Stimulated activated CD4-positive, alpha-beta T cell treated with anti-CD3 and anti-CD28 coated beads, TNF-alpha, amount 100 ng/mL, for 1 hour (primary cell): ENCODE results near the gene BBS5.
"Not testable (repeated sequence)": the region's sequence is repeated elsewhere in the genome, so short reads cannot be mapped to it uniquely, and the experiment has no call there.

ENCODE experiments used
- DNase-seq, 3 donors: peaks; one replicate each; pipeline ENCODE4 v3.0.0-alpha.2; 2020; ENCODE audit warnings: low read depth in 3 of 3, low spot score in 1 of 3

BBS5 gene

DNA sequence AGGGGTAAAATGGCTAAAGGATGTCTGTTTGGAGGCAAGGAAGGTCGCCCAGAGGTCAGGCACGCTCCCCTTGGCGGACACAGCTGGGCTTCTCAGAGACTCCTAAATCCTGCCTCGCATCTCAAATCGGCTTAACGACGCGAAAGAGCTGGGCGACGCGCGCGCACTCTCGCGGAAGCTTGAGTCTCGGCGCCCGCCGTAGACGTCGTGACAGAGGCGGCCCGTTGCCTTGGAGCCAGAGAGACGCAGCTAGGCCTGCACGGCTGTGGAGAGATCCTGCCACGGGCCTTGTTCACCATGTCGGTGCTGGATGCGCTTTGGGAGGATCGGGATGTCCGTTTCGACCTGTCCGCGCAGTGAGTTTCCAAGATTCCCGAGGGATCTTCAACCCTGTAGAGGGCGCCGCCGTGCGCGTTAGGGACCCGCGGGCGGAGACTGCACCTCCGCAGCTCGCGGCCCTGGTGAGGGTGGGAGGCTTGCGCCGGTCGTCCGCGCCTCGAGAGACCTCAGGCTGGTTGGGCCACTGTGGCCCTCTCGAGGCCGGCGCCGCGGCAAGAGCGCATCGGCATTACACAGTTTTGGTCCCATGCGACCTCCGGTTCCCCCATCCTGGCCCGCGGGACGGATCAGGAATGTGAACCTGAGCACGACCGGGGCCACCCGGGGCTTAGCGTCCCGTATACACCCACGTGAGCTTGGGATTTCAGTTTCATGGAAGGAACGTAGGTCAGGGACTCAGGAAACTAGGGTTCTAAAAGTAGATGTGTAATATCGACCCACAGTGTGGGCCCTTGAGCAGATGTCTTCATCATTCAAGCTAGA, at the start of gene BBS5:
Gene BBS5, plus strand, starts transcription at position 238 of the 822 bp plus-strand sequence. Its CDS starts 60 bp downstream, at position 298.
- peak in 2 of 3 donors; percentile 29 to 59 for DNase-seq

GRCh38 chr2:169431772-169432171, 47.5 kb upstream of the BBS5 start:
- not testable (repeated sequence) for DNase-seq

- DNase-seq: not testable (repeated sequence)
Measured at GRCh38 chr2:169434236-169434635, 45.1 kb upstream of the BBS5 start.

DNA sequence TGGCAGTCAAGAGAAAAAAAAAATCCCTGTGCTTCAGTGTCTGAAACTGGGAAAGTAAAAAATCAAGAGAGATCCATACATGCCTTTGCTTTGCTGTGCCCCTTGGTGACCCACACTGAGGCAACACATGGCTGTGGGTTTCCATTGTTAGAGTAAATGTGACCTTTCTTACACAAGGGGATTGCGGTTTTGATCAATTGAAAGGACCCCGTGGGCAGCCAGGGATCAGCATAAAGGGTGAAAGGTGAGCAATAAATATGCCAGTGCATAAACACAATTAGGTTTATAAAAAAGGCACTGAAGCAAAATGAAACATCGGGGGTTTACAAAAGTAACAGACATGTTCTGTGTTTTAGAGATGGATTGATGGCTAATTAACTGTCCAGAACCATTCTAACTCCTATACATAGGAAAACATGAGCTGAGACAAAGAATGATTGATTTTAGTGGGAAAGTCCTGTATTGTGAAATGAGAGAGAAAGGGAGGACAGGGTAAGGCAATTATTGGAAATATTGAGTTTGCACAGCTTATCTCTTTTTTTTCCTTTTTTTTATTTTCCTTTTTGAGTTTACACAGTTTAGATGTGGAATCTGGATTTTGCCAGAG, 40.7 kb upstream of the BBS5 start:
- no peak for DNase-seq

- DNase-seq: no peak
Measured at GRCh38 chr2:169439900-169440299, 39.4 kb upstream of the BBS5 start.

GRCh38 chr2:169446452-169446851, 32.8 kb upstream of the BBS5 start:
- DNase-seq: no peak

GRCh38 chr2:169448316-169448715, 31.0 kb upstream of the BBS5 start:
- DNase-seq: no peak

DNA sequence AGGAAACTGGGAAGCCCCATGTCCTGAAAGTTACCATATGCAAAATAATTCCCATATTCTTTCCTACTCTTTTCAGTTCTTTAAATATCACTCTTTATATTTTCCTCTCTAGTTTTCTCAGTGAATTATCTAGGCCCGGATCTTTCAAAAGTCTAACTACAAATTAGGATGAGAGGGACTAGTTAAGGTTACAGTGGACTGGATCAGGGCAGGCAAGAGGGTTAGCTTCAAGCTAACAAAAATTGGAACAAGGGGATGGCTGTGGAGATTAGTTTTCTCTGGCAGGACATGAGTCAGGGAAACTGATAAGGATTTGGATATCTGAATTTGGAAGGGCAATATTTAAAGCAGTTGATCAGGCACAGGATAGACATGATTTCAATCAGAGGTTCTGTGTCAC, 30.4 kb upstream of the BBS5 start:
- DNase-seq: no peak

GRCh38 chr2:169452080-169452479, 27.2 kb upstream of the BBS5 start:
- DNase-seq: no peak

DNA sequence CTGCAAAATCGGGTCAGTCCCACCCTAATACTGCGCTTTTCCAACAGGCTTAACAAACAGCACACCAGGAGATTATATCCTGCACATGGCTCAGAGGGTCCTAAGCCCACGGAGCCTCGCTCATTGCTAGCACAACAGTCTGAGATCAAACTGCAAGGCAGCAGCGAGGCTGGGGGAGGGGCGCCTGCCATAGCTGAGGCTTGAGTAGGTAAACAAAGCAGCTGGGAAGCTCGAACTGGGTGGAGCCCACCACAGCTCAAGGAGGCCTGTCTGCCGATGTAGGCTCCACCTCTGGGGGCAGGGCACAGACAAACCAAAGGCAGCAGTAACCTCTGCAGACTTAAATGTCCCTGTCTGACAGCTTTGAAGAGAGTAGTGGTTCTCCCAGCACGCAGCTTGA, 26.2 kb upstream of the BBS5 start:
- DNase-seq: not testable (repeated sequence)

DNA sequence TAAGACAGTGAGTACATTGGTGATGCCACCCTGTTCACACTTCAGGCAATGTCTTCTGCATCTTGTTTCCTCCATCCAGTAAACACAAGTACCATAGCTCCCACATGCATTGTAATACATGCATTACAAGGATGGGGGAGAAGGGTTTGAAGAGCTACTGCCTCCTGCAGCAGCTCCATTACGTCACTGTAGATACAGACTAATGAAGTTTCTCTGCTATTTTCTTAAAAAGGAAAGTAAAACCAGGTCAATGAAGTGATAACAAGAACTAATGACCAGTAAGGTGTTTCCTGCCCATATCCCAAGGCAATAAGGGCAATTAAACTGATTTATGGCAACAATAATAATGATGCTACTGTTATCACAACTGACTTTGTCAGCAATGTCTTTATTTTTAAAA, 18.2 kb upstream of the BBS5 start:
- no peak for DNase-seq

DNA sequence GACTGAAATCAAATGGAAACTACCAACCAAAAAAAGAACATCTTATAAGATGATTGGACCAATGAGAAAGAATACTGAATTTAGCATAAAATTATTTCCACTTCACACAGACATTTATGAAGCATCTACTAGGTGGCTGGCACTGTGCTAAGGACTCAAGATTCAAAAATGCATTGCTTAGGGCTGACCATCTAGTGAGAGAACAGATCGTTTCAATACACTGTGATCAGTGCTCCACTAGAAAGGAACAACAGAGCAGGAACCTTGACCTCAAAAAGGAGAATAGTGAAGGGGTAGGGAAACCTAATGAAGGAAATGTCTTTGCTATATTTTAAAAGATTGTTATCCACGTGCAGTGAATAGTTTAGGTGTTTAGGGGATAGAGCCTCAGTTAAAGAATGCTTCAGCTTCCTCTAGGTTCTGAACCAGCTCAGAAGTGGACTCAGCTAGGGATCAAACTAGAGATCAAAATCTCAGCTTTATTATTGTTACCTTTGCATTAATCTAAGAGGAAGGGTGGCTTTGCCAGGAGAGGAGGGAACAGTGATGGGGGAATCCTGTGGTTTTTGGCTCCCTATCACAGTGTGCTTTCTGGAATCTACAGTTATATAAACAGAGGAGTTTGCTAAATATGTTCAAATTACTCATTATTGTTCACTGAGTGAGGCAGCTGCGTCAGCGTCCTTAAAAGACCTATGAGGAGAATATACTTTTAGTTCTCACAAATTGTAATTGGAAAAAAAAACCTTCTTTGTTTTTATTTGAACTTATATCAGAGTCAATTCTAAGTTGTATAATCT, 16.2 kb upstream of the BBS5 start:
- DNase-seq: no peak

DNA sequence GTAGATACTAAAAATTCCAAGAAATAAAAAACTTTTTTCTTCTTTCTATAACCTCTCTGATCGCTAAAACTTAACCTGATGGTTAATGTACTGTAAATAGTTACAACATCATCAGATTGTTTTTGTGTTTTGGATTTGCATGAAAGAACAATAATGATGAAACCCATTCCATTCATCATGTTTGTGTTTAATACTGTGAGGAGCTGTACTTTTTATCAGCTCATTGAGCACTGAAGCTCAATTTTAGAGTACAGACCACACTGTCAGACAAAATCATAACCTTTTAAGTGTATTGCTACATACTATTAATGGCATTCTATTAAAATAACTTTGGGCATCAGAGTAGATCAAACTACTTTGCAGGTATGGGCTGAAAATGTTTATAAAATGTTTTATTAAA, 14.8 kb upstream of the BBS5 start:
- DNase-seq: no peak

DNA sequence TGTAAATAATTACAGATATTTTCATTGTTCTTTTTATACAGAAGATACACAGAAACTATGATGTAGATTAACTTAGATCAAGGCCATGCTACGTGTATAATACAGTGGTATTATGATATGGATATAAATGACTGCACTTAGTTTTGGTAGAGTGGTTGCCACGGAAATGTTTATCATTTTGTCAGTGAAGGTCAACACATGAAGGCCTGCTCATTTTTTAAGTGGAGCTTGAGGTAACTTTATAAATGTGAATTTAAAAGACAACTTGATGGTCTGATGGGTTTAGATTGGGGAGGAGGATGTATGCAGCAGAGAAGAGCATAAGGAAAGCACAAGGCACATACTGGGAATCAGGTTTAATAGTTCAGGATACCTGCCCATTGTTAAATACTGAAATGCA, 14.4 kb upstream of the BBS5 start:
- DNase-seq: no peak

DNA sequence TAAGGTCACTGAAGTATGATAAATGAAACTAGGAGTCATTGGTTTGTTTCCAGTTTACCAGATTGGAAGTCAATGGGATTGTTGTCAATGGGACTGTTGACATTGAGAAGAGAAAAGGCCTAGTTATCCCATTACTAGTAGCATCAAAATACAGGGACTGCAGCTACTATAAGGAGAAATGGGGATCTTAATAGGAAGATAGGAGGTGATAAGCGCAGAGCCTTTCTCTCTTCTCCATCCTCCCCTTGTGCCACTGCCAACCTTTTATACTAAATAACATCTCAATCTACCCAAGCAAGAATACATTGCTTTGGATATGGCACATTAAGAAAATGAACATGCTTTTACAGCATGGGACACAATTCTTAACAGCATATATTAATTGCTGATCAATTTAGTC, 10.5 kb upstream of the BBS5 start:
- no peak for DNase-seq

DNA sequence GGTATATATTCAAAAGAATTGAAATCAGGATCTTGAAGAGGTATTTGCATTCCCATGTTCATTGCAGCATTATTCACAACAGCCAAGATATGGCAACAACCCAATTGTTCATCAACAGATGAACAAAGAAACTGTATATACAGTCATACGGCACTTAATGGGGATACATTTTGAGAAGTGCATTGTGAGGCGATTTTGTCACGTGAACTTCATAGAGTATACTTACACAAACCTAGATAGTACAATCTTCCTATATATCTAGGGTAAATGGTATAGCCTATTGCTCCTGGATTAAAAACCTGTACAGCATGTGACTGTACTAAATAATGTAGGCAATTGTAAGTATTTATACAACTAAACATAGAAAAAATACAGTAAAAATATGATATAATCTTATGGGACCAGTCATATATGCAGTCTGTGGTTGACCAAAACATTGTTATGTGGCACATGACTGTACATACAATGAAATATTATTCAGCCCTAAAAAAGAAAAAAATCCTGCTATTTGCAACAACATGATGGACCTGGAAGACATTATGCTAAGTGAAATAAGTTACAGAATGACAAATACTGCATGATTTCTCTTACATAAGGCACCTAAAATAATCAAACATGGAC, 9.2 kb upstream of the BBS5 start:
- no peak for DNase-seq

DNA sequence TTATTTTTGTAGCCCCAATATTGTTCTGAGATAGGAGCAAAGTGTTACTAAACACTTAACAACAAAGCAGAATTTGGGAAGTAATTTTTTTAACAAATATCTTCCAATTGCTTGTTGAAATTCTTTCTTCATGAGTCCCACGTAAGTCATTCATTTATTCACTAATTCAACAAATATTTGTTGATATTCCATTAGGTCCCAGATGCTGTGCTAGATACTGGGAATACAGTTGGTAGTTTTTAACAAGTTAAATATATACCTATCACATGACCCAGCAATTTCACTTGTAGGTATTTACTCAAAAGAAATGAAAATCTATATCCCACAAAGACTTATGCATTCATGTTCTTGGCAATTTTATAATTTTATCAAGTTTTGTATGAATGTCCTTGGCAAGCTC, 7.0 kb upstream of the BBS5 start:
- no peak for DNase-seq

GRCh38 chr2:169476459-169476858, 2.8 kb upstream of the BBS5 start:
- DNase-seq: no peak

DNA sequence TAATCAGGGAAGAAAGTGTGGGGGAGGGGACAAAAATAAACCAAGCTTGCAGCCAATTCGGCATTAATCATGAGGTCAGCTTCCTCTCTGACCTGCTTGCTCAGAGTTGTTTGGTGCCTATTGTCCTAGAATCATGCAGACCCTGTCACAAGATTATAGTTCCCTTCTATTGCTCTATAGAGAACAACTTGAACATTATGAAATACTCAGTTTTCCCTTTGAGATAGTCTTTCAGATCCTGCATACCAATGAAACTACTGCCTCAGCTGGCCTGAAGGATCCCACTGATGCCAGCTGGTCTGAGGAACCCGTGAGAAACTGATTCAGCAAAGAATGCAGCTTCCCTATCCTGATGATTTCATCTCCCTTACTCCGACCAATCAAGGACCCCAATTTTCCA, 955 bp upstream of the BBS5 start:
- DNase-seq: no peak

GRCh38 chr2:169478745-169479256, 493 bp upstream of the BBS5 start:
- DNase-seq: no peak

- DNase-seq: no peak
Measured at GRCh38 chr2:169480079-169480465, 778 bp downstream of the BBS5 start.
